Measurements from ENCODE around the gene DGKD.

GRCh38 chr2:233416199-233416598 lies 61.9 kb downstream of the DGKD start:
- TF ChIP-seq CTCF (IDR thresholded peaks at IDR 0.05) = no peak
- no peak for TF ChIP-seq POLR2AphosphoS5 (IDR thresholded peaks at IDR 0.05)

All from prostate gland (tissue), 2 donors.